Testis (tissue), 3 donors: ENCODE measurements around the gene ZIC1. TPM values are rescaled to one million over a fixed set of nuclear protein-coding genes. Genes with fewer than 3 reads are reported as not detected.

Source experiments
- DNase-seq: peaks from one replicate; pipeline ENCODE4 v3.0.0-alpha.2; 2019
- H3K27ac ChIP-seq, 2 donors: fragments of 200-600 bp; sonication (generic); one replicate each; pipeline ENCODE4 v1.5.1; 2019
- H3K27me3 ChIP-seq: fragments of 200-600 bp; sonication (generic); one replicate; pipeline ENCODE4 v1.5.1; 2019
- H3K36me3 ChIP-seq: fragments of 200-600 bp; sonication (generic); one replicate; pipeline ENCODE4 v1.5.1; 2017; ENCODE audit warnings: low read depth; ENCODE audit errors: missing control alignments
- H3K4me1 ChIP-seq: fragments of 200-600 bp; sonication (generic); one replicate; pipeline ENCODE4 v1.5.1; 2019
- H3K4me3 ChIP-seq, 2 donors: fragments of 200-600 bp; sonication (generic); one replicate each; pipeline ENCODE4 v1.5.1; 2017 to 2019
- H3K9me3 ChIP-seq: fragments of 200-600 bp; sonication (generic); one replicate; pipeline ENCODE4 v1.5.1; 2017
- POLR2A ChIP-seq: fragments of 450-650 bp; IDR thresholded peaks from one replicate; pipeline ENCODE4 v1.6.1; 2017; ENCODE audit warnings: antibody characterized with exemption, mild to moderate bottlenecking, moderate library complexity
- WGBS, 2 donors: methylation state at CpG; one replicate each; pipeline ENCODE4 v1.1.5; 2018; 5-methylcytosine and 5-hydroxymethylcytosine counted together
- intact Hi-C: fragments of 100-400 bp; cut with DNase I; formaldehyde crosslinking; loops from one replicate; pipeline ENCODE4 v1.15.1; 2023; ENCODE audit warnings: low total_unique reads
- polyA plus RNA-seq: library from polyadenylated mRNA; stranded (reverse); fragments of 350-450 nt; fragmentation: Illumina TruSeq; extraction: RNeasy Lipid Tissue Mini Kit (QIAGEN cat#74804); gene quantifications from one replicate; pipeline ENCODE4 v1.2.3, GENCODE V29; 2014; ENCODE audit warnings: low read depth, low replicate concordance; ENCODE audit not compliant: insufficient read depth
- total RNA-seq, 2 donors: library from RNA; depleted of rRNA; stranded (reverse); fragments of >200 nt; gene quantifications; one replicate each; pipeline ENCODE4 v1.2.3, GENCODE V29; 2016
- TF ChIP-seq, protein P1 (sequence below), 3 experiments: fragments of 450-650 bp in 2 of 3; fragments of 200-600 bp in 1 of 3; sonication (generic) in 1 of 3; IDR thresholded peaks; one replicate each; pipeline ENCODE4 v1.5.1; 2016 to 2019; ENCODE audit warnings: antibody characterized with exemption in 3 of 3, mild to moderate bottlenecking in 2 of 3, moderate library complexity in 1 of 3

The ZIC1 gene
- total and polyA plus RNA-seq, 3 donors from 2014 or later: 1.4 to 3.5 (median 3.3) TPM

DNA sequence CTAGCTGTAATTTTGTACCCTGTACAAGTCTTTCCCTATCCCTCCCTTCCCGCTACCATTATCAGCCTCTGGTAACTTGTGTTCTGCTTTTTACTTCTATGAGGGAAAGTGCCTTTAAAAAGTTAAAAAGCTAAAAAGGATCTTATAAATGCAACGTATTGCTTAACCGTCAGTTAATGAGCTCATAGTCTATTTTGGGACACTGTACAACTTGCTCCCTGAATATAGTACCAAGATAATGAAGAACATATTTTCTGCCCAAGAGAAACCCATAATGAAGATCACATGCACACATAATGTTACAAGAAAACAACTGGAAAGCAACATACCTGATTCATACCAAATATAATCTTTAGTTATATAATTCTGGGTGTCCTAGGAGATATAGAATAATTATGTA is 22.6 kb downstream of the ZIC1 start:
- H3K9me3 ChIP-seq: no peaks in the 10 kb centered on the region
- H3K27me3 ChIP-seq: no peaks in the 10 kb centered on the region
- TF ChIP-seq POLR2A: no peak
- H3K36me3 ChIP-seq: no peaks in the 10 kb centered on the region
- WGBS, 2 donors: 57 to 67% methylated on average over 3 of the region's 3 CpGs
- H3K4me1 ChIP-seq: no peaks in the 10 kb centered on the region
- H3K4me3 ChIP-seq: no peak overlapping the region
- no peak for DNase-seq
- no peak overlapping the region for H3K27ac ChIP-seq
- intact Hi-C loops: no loop called here

DNA sequence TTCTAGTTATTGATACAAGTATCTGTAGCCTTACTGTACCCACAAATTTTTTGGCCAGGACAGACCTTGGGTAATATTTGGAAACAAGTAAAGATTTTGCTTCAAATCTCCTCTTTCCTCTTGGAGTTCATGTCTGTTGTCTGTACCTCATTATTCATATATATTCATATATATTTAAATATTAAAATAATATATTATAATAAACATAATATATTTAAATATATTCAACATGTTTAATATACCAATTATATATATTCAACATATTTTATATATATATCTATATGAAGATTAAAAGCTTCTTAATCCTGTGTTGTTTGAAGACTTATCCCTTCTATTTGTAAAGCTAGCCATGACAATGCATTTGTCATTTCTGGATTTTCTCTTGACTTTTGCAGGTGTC is 38.1 kb downstream of the ZIC1 start:
- no peaks in the 10 kb centered on the region for H3K9me3 ChIP-seq
- H3K36me3 ChIP-seq: no peaks in the 10 kb centered on the region
- no peak for DNase-seq
- intact Hi-C loops: no loop called here
- H3K4me1 ChIP-seq: no peaks in the 10 kb centered on the region
- H3K27me3 ChIP-seq: no peaks in the 10 kb centered on the region
- no peak overlapping the region for H3K4me3 ChIP-seq
- H3K27ac ChIP-seq: no peak overlapping the region
- no peak for TF ChIP-seq POLR2A

DNA sequence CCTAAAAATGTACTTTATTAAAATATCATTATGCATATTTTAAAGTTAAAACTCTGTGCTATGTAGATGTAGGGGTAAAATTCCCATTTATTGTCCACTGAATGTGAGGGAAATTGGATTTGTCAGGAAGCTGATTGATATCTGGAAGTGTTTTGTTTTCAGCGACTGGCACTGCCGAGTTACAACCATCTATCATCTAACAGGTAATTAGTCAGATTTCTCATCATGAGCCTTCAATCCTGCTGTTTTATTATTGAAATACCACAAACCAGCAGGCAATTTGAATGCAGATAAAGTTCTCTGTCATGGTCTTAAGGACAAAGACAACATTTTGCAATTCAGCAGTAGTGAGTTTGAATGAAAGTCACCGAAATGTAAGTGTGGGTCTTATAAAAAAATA is 40.5 kb downstream of the ZIC1 start:
- H3K27me3 ChIP-seq: no peaks in the 10 kb centered on the region
- no peaks in the 10 kb centered on the region for H3K9me3 ChIP-seq
- H3K4me1 ChIP-seq: no peaks in the 10 kb centered on the region
- no peak overlapping the region for H3K4me3 ChIP-seq
- 48 to 52% methylated on average over 3 of the region's 3 CpGs for WGBS, 2 donors
- TF ChIP-seq, protein P1, sequence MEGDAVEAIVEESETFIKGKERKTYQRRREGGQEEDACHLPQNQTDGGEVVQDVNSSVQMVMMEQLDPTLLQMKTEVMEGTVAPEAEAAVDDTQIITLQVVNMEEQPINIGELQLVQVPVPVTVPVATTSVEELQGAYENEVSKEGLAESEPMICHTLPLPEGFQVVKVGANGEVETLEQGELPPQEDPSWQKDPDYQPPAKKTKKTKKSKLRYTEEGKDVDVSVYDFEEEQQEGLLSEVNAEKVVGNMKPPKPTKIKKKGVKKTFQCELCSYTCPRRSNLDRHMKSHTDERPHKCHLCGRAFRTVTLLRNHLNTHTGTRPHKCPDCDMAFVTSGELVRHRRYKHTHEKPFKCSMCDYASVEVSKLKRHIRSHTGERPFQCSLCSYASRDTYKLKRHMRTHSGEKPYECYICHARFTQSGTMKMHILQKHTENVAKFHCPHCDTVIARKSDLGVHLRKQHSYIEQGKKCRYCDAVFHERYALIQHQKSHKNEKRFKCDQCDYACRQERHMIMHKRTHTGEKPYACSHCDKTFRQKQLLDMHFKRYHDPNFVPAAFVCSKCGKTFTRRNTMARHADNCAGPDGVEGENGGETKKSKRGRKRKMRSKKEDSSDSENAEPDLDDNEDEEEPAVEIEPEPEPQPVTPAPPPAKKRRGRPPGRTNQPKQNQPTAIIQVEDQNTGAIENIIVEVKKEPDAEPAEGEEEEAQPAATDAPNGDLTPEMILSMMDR (IDR thresholded peaks at IDR 0.05): no peak
- TF ChIP-seq POLR2A: no peak
- DNase-seq: no peak
- no peaks in the 10 kb centered on the region for H3K36me3 ChIP-seq
- intact Hi-C loops: no loop called here
- H3K27ac ChIP-seq: no peak overlapping the region

DNA sequence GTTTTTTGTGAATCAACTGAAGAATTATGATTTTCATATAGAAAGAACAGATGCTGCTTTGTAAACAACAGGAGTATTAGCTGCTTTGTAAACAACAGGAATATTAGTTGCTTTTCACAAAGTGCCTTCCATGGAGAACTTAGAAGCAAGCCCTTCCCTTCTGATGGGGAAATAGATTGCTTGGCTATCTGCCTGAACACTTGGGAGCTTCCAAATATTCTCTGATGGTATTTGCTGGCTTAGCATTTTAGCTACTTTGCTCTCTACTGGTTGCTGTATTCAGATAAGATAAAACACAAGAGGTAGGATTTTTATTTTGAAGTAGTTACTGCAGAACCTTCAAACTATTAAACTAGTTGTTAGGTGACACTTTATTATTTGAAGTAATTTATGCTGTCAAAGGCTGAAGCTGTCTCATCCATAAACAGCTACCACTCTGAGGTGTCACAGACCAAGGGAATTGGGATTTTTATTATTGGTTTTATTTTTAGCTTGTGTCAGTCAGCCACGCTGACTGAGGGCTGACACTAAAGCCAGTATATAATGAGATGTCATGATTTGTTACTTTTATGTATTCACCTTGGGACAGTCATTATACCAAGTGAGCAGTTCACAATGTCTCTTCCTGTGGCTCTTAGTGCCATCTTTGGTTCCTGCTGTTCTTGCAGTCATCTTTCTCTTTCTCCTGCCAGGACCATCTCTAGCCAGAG is 50.0 kb downstream of the ZIC1 start:
- Histone ChIP-seq H3K27ac (no peak overlapping the region), H3K4me3 (no peak overlapping the region), H3K36me3 (no peaks in the 10 kb centered on the region), H3K4me1 (no peaks in the 10 kb centered on the region), H3K27me3 (no peaks in the 10 kb centered on the region), H3K9me3 (no peaks in the 10 kb centered on the region)
- DNase-seq: no peak
- TF ChIP-seq, protein P1 (IDR thresholded peaks at IDR 0.05): no peak
- TF ChIP-seq POLR2A: no peak
- intact Hi-C loops: no loop called here
- 70 to 82% methylated on average over 1 of the region's 1 CpG for WGBS, 2 donors

DNA sequence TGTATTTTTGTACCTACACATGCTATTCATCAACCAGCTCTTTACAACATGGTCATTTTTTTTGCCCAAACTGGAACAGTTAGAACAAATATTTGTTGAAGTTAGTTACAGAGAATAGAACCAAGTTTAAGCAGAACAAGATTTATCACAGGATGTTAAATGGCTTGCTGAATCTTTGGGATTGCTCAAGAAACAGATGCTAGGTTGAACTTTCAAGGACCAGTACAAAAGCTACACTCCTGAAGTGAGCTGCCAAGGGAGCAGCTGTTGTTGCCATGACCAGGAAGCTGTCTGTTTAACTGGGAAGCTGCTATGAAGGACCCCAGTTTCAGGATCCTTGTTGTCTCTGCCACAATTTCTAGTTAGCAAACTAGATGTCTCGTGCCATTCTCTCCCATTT is 53.7 kb downstream of the ZIC1 start:
- Histone ChIP-seq H3K27ac (no peak overlapping the region), H3K27me3 (no peaks in the 10 kb centered on the region), H3K36me3 (no peaks in the 10 kb centered on the region), H3K4me3 (no peak overlapping the region), H3K4me1 (no peaks in the 10 kb centered on the region), H3K9me3 (no peaks in the 10 kb centered on the region)
- TF ChIP-seq, protein P1 (IDR thresholded peaks at IDR 0.05): no peak
- TF ChIP-seq POLR2A: no peak
- WGBS, 2 donors: 52 to 81% methylated on average over 1 of the region's 1 CpG
- intact Hi-C loops: no loop called here
- DNase-seq: no peak

Other genes starting within 250 kb of the ZIC1 start
- gene ZIC4, start 2.8 kb upstream of the ZIC1 start, total RNA-seq: under 1 TPM; 0.06 to 0.31 TPM
- 0.55 TPM for gene ZIC4, start 2.8 kb upstream of the ZIC1 start, polyA plus RNA-seq